Activated CD8-positive, alpha-beta memory T cell treated with anti-CD3 and anti-CD28 coated beads, Interleukin-2, amount 10 ng/mL, durations not matched to agents 7 days and 5 days (primary cell): ENCODE results near the gene STOML1. TPM values are rescaled to one million over a fixed set of nuclear protein-coding genes. Genes with fewer than 3 reads are reported as not detected.
"Not testable (repeated sequence)": the region's sequence is repeated elsewhere in the genome, so short reads cannot be mapped to it uniquely, and the experiment has no call there.

ENCODE experiments used
- ATAC-seq: fragments of 150-1000 bp; cut with Tn5 transposase; one replicate; pipeline ENCODE4 v1.10.0; 2021; ENCODE audit warnings: moderate library complexity
- CTCF ChIA-PET: fragments of 350-600 bp; sonication (Branson Sonifier 250); formaldehyde crosslinking; loops from one replicate; lab custom pipeline; 2021; ENCODE audit warnings: antibody characterized with exemption; lab: Charles Lee
- DNase-seq: peaks from one replicate; pipeline ENCODE4 v3.0.0-alpha.2; 2020
- H3K27ac Mint-ChIP-seq: one replicate; pipeline ENCODE4 v1.8.0; 2021; ENCODE audit warnings: mild to moderate bottlenecking, mixed read lengths
- H3K27me3 Mint-ChIP-seq: one replicate; pipeline ENCODE4 v1.8.0; 2021; ENCODE audit warnings: mixed read lengths
- H3K36me3 Mint-ChIP-seq: one replicate; pipeline ENCODE4 v1.8.0; 2021; ENCODE audit warnings: mild to moderate bottlenecking, mixed read lengths
- H3K4me1 Mint-ChIP-seq: one replicate; pipeline ENCODE4 v1.8.0; 2021; ENCODE audit warnings: mixed read lengths
- H3K4me3 Mint-ChIP-seq: one replicate; pipeline ENCODE4 v1.8.0; 2021; ENCODE audit warnings: mild to moderate bottlenecking, moderate library complexity, mixed read lengths
- H3K9me3 Mint-ChIP-seq: one replicate; pipeline ENCODE4 v1.8.0; 2022; ENCODE audit warnings: low read depth, mixed read lengths
- total RNA-seq, 2 experiments: library from RNA; stranded (reverse); gene quantifications; one replicate each; pipeline ENCODE4 v1.2.3, GENCODE V29; 2021

The STOML1 gene
- total RNA-seq, 2 experiments from 2014 or later, result 7.9 to 8.6 TPM

DNA sequence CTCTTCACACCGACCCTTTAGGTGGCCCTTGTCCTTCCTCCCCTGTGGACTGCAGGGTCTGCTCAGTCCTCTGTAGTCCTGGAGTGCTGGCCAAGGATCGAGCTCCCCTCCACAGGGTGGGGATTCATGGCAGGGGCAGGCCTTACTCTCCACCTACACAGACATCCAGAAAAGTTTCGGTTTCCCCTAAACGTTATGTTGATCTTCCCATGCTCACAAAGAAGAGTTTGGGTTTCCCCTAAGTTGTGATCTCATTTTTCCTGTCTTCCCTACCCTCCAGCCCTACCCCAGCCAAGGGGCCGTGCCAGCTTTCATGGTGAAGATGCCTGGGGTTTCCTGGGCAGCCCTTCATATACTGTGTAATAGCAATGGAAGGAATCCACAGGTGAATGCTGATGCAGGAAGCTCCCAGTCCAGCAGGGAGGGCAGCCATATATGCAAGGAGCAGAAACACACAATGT lies 10.3 kb downstream of the STOML1 start:
- peak; percentile 36 for DNase-seq
- no peak for ATAC-seq
- peaks cover 22% of the 10 kb centered on the region for H3K4me1 Mint-ChIP-seq
- no peaks in the 10 kb centered on the region for H3K9me3 Mint-ChIP-seq
- CTCF ChIA-PET, result interaction anchor here (0.9 to 1.9 kb wide), 4 partner anchors 9 to 62 kb away, joined by 3 to 9 read pairs (median 4); partner anchors contain the start of gene STOML1
- H3K27ac Mint-ChIP-seq, result peak overlapping the region; percentile 67
- H3K4me3 Mint-ChIP-seq, result no peak overlapping the region
- H3K36me3 Mint-ChIP-seq, result no peaks in the 10 kb centered on the region
- peaks cover 13% of the 10 kb centered on the region for H3K27me3 Mint-ChIP-seq

DNA sequence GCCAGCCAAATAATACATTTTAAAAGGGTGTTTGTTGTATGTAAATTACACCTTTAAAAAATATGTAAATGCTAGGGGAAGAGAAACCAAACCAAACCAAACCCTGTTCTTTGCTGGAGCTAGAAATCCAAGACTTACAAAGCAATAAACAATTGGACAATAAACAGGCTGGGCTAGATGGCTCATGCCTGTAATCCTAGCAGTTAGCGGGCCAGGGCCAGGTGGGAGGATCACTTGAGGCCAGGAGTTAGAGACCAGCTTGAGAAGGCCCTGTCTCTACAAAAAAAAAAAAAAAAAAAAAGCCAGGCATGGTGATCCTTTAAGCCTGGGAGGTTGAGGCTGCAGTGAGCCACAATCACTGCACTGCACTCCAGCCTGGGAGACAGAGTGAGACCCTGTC lies 12.5 kb downstream of the STOML1 start:
- CTCF ChIA-PET, result interaction anchor here (1.3 kb wide), 1 partner anchor 15 kb away, joined by 4 read pairs; the partner anchor contains the start of gene PML
- no peak for DNase-seq
- H3K9me3 Mint-ChIP-seq, result no peaks in the 10 kb centered on the region
- H3K27me3 Mint-ChIP-seq, result peaks cover 34% of the 10 kb centered on the region
- H3K4me1 Mint-ChIP-seq, result peaks cover 36% of the 10 kb centered on the region
- no peak overlapping the region for H3K27ac Mint-ChIP-seq
- H3K4me3 Mint-ChIP-seq, result no peak overlapping the region
- H3K36me3 Mint-ChIP-seq, result no peaks in the 10 kb centered on the region
- ATAC-seq, result no peak

DNA sequence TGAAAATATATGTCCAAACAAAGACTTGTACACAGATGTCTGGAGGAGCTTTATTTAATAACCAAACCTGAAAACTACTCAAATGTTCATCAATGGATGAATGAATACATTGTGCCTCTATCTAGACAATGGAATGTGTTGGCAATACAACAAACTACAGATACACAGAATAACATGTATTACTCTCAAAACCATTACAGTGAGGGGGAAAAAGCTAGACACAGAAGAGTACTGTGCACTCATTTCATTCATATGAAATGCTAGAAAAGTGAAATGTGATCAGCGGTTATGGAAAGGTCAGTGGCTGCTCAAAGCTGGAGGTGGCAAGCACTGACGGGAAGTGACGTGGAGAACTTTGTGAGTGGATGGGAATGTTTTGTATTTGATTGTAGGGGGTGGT lies 13.2 kb downstream of the STOML1 start:
- H3K27me3 Mint-ChIP-seq, result peaks cover 39% of the 10 kb centered on the region
- no peak overlapping the region for H3K4me3 Mint-ChIP-seq
- no peaks in the 10 kb centered on the region for H3K36me3 Mint-ChIP-seq
- ATAC-seq, result no peak
- peaks cover 42% of the 10 kb centered on the region for H3K4me1 Mint-ChIP-seq
- no peak for DNase-seq
- no peaks in the 10 kb centered on the region for H3K9me3 Mint-ChIP-seq
- no peak overlapping the region for H3K27ac Mint-ChIP-seq
- CTCF ChIA-PET, result interaction anchor here (0.8 to 1.3 kb wide), 3 partner anchors 15 to 70 kb away, joined by 3 to 5 read pairs (median 4); partner anchors contain the start of gene PML

DNA sequence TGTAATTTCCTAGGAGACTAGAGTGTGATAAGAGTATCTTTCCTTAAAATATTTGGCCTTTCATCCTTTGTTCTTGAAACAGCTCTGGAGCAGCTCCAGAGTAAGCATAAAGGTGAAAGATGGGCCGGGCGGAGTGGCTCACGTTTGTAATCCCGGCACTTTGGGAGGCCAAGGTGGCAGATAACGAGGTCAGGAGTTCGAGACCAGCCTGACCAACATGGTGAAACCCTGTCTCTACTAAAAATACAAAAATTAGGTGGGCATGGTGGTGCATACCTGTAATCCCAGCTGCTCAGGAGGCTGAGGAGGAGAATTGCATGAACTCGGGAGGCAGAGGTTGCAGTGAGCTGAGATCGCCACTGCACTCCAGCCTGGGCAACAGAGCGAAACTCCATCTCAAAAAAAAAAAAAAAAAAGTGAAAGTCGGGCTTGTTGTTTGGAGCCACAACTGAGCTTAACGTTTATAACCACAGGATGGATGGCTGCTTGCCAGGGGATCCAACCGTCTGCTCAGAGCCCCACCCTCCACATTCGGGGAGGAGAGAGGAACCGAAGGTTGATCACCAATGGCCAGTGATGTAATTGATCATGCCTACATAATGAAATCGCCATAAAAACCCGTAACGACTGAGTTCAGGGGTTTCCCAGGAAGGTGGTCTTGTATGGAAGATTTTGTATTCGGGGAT lies 16.5 kb downstream of the STOML1 start:
- not testable (repeated sequence) for H3K27ac Mint-ChIP-seq, ATAC-seq, H3K4me3 Mint-ChIP-seq, H3K36me3 Mint-ChIP-seq, H3K9me3 Mint-ChIP-seq
- DNase-seq, result peak; percentile 69
- CTCF ChIA-PET, result interaction anchor here (0.9 to 12.5 kb wide), 11 partner anchors 10 to 1059 kb away, joined by 3 to 174 read pairs (median 6); partner anchors contain the start of genes PML and STOML1
- peaks cover 34% of the 10 kb centered on the region for H3K4me1 Mint-ChIP-seq
- peaks cover 42% of the 10 kb centered on the region for H3K27me3 Mint-ChIP-seq

DNA sequence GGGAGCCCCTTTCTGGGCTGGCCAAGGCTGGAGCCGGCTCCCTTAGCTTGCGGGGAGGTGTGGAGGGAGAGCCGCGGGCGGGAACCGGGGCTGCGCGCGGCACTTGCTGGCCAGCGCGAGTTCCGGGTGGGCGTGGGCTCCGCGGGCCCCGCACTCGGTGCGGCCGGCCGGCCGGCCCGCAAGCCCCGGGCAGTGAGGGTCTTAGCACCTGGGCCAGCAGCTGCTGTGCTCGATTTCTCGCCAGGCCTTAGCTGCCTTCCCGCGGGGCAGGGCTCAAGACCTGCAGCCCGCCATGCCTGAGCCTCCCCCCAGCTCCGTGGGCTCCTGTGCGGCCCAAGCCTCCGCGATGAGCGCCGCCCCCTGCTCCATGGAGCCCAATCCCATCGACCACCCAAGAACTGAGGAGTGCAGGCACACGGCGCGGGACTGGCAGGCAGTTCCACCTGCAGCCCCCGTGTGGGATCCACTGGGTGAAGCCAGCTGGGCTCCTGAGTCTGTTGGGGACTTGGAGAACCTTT lies 18.4 kb downstream of the STOML1 start:
- DNase-seq, H3K4me3 Mint-ChIP-seq, H3K9me3 Mint-ChIP-seq, H3K36me3 Mint-ChIP-seq, ATAC-seq, H3K27ac Mint-ChIP-seq: not testable (repeated sequence)
- Mint-ChIP-seq H3K4me1 (peaks cover 34% of the 10 kb centered on the region), H3K27me3 (peaks cover 38% of the 10 kb centered on the region)
- CTCF ChIA-PET, result interaction anchor here (0.9 to 12.5 kb wide), 20 partner anchors 8 to 1069 kb away, joined by 3 to 174 read pairs (median 6); partner anchors contain the start of genes PML and STOML1

DNA sequence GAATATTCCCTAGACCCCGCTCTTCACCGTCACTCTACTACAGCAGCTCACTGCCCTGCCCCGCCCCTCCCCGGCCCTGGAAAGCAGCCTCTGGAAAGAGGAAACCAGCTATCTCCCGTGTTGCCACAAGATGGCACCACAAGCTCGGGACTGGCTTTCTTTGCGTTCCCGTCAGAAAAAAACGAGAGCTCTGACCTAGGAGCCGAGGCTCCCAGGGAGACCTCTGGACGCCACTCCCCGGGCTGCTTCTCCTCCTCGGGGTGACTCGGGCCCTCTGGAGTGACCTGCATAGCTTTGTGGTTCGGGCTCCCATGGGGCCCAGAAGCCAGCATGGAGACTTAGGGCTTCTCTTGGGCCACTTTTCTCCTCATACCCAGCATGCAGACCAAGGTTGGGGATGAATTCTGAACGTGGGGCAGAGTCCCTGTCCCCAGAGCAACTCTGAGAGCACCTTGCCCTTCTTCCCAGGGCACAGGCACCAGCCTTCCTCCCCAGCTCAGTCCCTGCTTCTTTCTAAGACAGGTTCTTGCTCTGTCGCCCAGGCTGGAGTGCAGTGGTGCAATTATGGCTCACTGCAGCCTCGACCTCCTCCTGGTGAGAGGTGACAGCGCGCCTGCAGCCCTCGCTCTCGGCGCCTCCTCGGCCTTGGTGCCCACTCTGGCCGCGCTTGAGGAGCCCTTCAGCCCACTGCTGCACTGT lies 19.0 kb downstream of the STOML1 start:
- Mint-ChIP-seq H3K4me1 (peaks cover 38% of the 10 kb centered on the region), H3K4me3 (no peak overlapping the region), H3K9me3 (no peaks in the 10 kb centered on the region), H3K27ac (no peak overlapping the region), H3K36me3 (no peaks in the 10 kb centered on the region), H3K27me3 (peaks cover 36% of the 10 kb centered on the region)
- CTCF ChIA-PET, result interaction anchor here (0.7 to 12.5 kb wide), 38 partner anchors 8 to 1231 kb away, joined by 3 to 175 read pairs (median 4); partner anchors contain the start of genes PML and STOML1
- DNase-seq (peak; percentile 88), ATAC-seq (peak; percentile 89)

DNA sequence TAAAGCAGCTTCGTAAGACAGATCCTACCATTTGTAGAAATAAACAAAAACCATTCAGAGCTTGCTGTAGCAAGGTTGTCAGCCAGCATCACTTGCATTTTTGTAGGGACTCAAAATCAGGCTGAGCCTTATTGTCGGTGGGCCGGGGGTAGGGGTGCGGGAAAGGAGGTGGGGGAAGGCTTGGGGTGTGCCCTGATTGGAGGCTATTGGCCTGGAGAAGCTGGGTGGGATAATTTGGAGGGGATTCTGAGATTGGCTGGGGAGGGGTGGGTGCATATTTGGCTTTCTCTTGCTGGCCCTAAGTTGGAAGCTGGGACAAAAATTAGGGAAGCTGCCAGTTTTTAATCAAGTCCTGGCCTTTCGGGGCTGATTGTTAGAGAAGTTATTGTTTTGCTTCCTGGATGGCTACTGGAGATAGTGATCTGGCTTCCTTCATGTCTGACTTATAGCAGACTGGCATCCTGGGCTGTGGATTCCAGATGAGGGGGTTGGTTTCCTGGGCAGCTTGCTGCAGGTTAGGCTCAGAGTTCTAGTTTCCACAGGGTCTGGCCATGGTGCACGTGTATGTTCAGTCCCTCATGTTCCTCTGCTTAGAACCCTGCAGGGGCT lies 22.8 kb downstream of the STOML1 start:
- Mint-ChIP-seq H3K27me3 (peaks cover 4% of the 10 kb centered on the region), H3K27ac (no peak overlapping the region), H3K36me3 (no peaks in the 10 kb centered on the region), H3K4me1 (peaks cover 43% of the 10 kb centered on the region), H3K9me3 (no peaks in the 10 kb centered on the region), H3K4me3 (no peak overlapping the region)
- ATAC-seq (no peak), DNase-seq (no peak)
- CTCF ChIA-PET, result interaction anchor here (0.7 to 12.5 kb wide), 9 partner anchors 11 to 95 kb away, joined by 3 to 175 read pairs (median 6); partner anchors contain the start of genes PML and STOML1

DNA sequence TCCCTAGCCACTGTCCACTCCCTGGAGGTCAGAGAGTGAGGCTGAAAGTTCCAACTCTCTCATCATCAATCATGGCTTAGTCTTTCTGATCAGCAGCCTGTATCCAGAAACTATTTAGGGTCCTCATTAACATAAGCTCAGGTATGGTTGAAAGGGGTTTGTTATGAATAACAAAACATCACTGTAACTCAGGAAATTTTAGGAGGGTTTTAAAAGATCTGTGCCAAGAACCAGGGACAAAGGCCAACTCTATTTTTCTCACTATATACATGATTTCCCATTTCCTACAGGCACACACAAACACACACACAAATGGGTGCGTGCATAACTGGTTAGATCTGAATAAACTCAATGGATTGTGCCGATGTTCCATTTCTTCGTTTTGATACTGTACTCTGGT lies 23.6 kb downstream of the STOML1 start:
- no peak for DNase-seq
- ATAC-seq, result no peak
- CTCF ChIA-PET, result interaction anchor here (0.7 to 12.5 kb wide), 10 partner anchors 10 to 94 kb away, joined by 3 to 175 read pairs (median 6); partner anchors contain the start of genes PML and STOML1
- Mint-ChIP-seq H3K4me3 (no peak overlapping the region), H3K36me3 (no peaks in the 10 kb centered on the region), H3K4me1 (peaks cover 41% of the 10 kb centered on the region), H3K27ac (no peak overlapping the region), H3K9me3 (no peaks in the 10 kb centered on the region), H3K27me3 (peaks cover 3% of the 10 kb centered on the region)

DNA sequence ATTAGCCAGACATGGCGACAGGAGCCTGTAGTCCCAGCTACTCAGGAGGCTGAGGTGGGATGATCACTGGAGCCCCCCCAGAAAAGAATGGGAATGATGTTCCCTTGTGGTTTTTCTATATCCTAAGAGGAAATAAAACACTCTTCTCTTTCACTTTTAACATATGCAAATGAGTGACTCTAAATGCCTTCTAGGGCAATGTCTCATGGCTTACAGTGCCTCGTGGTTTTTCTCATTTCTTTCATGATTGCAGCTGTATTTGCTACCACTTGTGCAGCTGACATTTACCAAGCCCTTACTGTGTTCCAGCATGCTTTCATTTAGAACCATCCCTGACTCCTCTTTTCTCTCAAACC lies 26.4 kb downstream of the STOML1 start:
- peak overlapping the region; percentile 65 for H3K4me3 Mint-ChIP-seq
- peaks cover 36% of the 10 kb centered on the region for H3K4me1 Mint-ChIP-seq
- no peak for DNase-seq
- peak; percentile 54 for ATAC-seq
- H3K27me3 Mint-ChIP-seq, result peaks cover 7% of the 10 kb centered on the region
- H3K27ac Mint-ChIP-seq, result peak overlapping the region; percentile 81
- H3K36me3 Mint-ChIP-seq, result no peaks in the 10 kb centered on the region
- CTCF ChIA-PET, result interaction anchor here (0.6 to 12.5 kb wide), 17 partner anchors 9 to 349 kb away, joined by 3 to 175 read pairs (median 5); partner anchors contain the start of genes PML, STOML1 and TBC1D21
- no peaks in the 10 kb centered on the region for H3K9me3 Mint-ChIP-seq

DNA sequence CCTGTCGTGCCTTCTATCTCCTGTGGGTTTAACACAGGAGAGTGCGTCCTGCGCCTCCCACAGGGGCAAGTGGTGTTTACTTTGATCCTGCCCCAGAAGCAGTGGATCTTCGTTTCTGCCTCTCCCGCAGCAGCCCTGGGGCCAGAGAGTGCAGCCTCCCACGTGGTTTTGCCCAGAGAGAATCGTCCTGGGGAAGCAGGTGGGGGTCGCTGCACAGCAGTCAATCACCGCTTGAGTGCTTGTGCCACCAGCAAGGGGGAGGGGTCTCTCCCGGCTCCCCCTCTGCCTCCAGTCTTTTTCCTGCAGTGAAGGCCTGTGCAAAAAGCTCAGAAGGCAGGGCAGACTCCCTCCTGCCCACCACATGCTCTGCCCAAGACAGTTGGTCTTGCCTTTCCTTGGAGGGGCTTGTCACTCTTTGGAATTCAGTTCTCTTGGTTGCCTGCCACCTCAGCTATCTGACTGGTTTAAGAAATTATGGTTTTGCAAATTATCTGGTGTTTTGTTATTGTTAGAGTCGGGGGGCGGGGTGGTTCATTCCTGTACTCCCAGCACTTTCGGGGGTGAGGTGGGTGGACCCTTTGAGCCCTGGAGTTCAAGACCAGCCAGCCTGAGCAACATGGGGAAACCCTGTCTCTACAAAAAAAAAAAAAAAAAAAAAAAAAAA lies 26.9 kb downstream of the STOML1 start:
- Mint-ChIP-seq H3K27me3 (peaks cover 7% of the 10 kb centered on the region), H3K4me1 (peaks cover 38% of the 10 kb centered on the region), H3K36me3 (no peaks in the 10 kb centered on the region), H3K4me3 (peak overlapping the region; percentile 65), H3K27ac (peak overlapping the region; percentile 81), H3K9me3 (no peaks in the 10 kb centered on the region)
- DNase-seq, result no peak
- peak; percentile 66 for ATAC-seq
- CTCF ChIA-PET, result interaction anchor here (0.6 to 12.5 kb wide), 20 partner anchors 8 to 1078 kb away, joined by 3 to 175 read pairs (median 6); partner anchors contain the start of genes PML, STOML1 and TBC1D21

DNA sequence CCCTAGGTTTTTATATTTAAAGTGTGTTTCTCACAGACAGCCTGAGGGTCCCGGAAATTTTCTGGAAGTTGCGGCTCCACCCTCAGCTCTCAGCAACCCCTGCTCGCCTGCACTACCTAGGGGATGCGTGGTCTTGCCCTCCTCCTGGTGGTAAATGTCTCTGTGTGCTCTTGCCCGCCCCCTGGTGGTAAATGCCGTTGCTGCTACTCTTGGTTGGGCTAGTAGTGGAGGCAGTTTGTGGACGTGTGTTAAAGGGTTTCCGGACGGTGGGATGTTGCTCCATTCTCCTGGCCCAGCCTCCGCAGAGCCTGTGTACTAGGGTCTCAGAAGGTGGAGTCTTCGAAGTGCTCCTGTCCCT lies 27.4 kb downstream of the STOML1 start:
- Mint-ChIP-seq H3K4me1 (peaks cover 39% of the 10 kb centered on the region), H3K4me3 (peak overlapping the region; percentile 65), H3K9me3 (no peaks in the 10 kb centered on the region), H3K27me3 (peaks cover 7% of the 10 kb centered on the region), H3K27ac (peak overlapping the region; percentile 81), H3K36me3 (no peaks in the 10 kb centered on the region)
- DNase-seq (peak; percentile 92), ATAC-seq (peak; percentile 94)
- CTCF ChIA-PET, result interaction anchor here (0.7 to 12.5 kb wide), 22 partner anchors 9 to 1079 kb away, joined by 3 to 175 read pairs (median 5); partner anchors contain the start of genes PML, STOML1 and TBC1D21

DNA sequence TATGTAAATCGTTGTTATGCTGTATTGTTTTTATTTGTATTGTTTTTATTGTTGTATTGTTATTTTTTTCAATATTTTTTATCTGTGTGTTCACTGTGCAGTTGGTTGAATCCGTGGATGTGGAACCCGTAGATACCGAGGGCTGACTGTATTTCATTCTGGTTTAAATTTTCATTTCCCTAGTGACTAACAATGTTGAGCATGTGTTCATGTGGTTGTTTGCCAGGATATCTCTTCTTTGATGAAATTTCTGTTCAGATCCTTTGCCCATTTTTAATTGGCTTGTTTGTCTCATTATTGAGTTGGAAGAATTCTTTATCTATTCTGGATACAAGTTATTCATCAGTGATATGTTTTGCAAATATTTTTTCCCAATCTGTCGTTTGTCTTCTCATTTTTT lies 29.7 kb downstream of the STOML1 start:
- Mint-ChIP-seq H3K4me1 (peaks cover 49% of the 10 kb centered on the region), H3K27me3 (peaks cover 10% of the 10 kb centered on the region), H3K27ac (no peak overlapping the region), H3K4me3 (no peak overlapping the region), H3K9me3 (no peaks in the 10 kb centered on the region), H3K36me3 (no peaks in the 10 kb centered on the region)
- no peak for ATAC-seq
- DNase-seq, result no peak
- CTCF ChIA-PET, result interaction anchor here (5.1 to 11.0 kb wide), 2 partner anchors 11 to 34 kb away, joined by 39 to 175 read pairs; no protein-coding TSS in a partner anchor
